ENCODE results near the gene MIEF1. TPM values are rescaled to one million over a fixed set of nuclear protein-coding genes. Genes with fewer than 3 reads are reported as not detected.

MIEF1 gene
- total and polyA plus RNA-seq, 2 of the 8 experiments (the other 6 are each of a cell fraction or from before 2014, with no cell fraction given) = 16.8 to 32.7 TPM

DNA sequence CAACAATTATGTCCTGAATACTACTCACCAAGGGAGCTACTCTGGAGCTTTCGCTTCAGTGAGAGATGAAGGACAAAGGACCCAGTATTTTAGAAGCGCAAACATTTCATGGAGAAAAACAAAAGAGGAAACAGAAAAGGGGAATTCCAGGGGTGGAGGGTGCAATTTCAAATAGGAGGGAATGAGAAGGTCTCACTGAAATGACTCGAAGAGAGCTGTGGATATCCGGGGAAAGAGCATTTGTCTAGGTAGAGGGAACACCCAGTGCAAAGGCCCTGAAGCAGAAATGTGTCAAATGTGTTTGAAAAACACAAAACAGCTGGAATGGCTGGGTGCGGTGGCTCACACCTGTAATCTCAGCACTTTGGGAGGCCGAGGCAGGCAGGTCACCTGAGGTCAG, 28.0 kb downstream of the MIEF1 start:
- Histone ChIP-seq H3K79me2 (ENCODE audit: control insufficient read depth in 1 of 2, insufficient read depth in 2 of 2, low read length in 2 of 2) (peaks cover 0 to 14% of the 10 kb centered on the region in 2 experiments; a peak in 2 of 4 replicates), H3K23ac (ENCODE audit: insufficient read length) (no peak overlapping the region), H3K14ac (ENCODE audit: insufficient read length) (no peak overlapping the region), H3K27ac (ENCODE audit: low read depth, low read length) (no peak overlapping the region), H3K18ac (ENCODE audit: extremely low read depth, low read length) (no peak overlapping the region), H3K9me3 (ENCODE audit: insufficient read depth in 2 of 2, low read depth in 1 of 2, low read length in 1 of 2) (no peaks in the 10 kb centered on the region), H2BK12ac (ENCODE audit: low read depth, low read length) (no peak overlapping the region), H2BK120ac (replicated peaks; ENCODE audit: low read depth, low read length) (no peak overlapping the region), H3K9ac (replicated peaks in 1 of 4; ENCODE audit: extremely low read depth in 1 of 4, low read depth in 3 of 4, low read length in 3 of 4) (no peak overlapping the region), H2BK5ac (ENCODE audit: low read depth, low read length) (no peak overlapping the region), H3K4ac (replicated peaks; ENCODE audit: insufficient read length, low read depth, low read length) (no peak overlapping the region), H3K56ac (replicated peaks; ENCODE audit: insufficient read length, low read depth, low read length) (no peak overlapping the region), H3K23me2 (ENCODE audit: low read depth, low read length) (peaks cover 8% of the 10 kb centered on the region), H3K4me3 (ENCODE audit: extremely low read depth in 1 of 4, insufficient read depth in 2 of 4, low read depth in 3 of 4, low read length in 4 of 4) (no peak overlapping the region), H2AK5ac (ENCODE audit: low read depth, low read length) (no peak overlapping the region), H2BK15ac (ENCODE audit: low read length) (no peak overlapping the region), H3K4me1 (replicated peaks in 1 of 4; ENCODE audit: control insufficient read depth in 3 of 4, insufficient read depth in 4 of 4, low read length in 3 of 4) (peaks cover 8 to 37% (median 18%) of the 10 kb centered on the region in 4 experiments), H3K79me1 (ENCODE audit: low read depth, low read length) (peaks cover 3% of the 10 kb centered on the region; the same call in 1 of the 2 replicates), H2BK20ac (ENCODE audit: low read length) (no peak overlapping the region), H2AFZ (ENCODE audit: low read length) (no peak overlapping the region), H3K4me2 (ENCODE audit: insufficient read depth in 1 of 2, low read depth in 2 of 2, low read length in 2 of 2) (no peak overlapping the region; a peak in 1 of 4 replicates), H3K36me3 (ENCODE audit: control insufficient read depth in 2 of 4, insufficient read depth in 4 of 4, low read length in 3 of 4) (peaks cover 0 to 6% (median 1%) of the 10 kb centered on the region in 4 experiments; a peak in 5 of 8 replicates), H4K5ac (ENCODE audit: insufficient read length, low read depth, low read length) (no peak overlapping the region), H4K91ac (replicated peaks; ENCODE audit: insufficient read length, low read length) (no peak overlapping the region), H4K8ac (ENCODE audit: extremely low read depth, insufficient read depth, low read length) (no peak overlapping the region), H4K20me1 (replicated peaks in 1 of 2; ENCODE audit: control insufficient read depth in 1 of 2, insufficient read depth in 2 of 2, low read length in 2 of 2) (peaks cover 12 to 37% of the 10 kb centered on the region in 2 experiments), H3K27me3 (replicated peaks in 1 of 4; ENCODE audit: control insufficient read depth in 3 of 4, extremely low read depth in 1 of 4, insufficient read depth in 3 of 4, low read length in 3 of 4) (no peaks in the 10 kb centered on the region)
- 90% methylated on average over 6 of the region's 6 CpGs; no CpG with 5 or more reads in 1 of the 2 experiments for WGBS, 2 experiments (ENCODE audit: extremely low coverage in 1 of 2, insufficient coverage in 1 of 2, insufficient read length in 1 of 2, insufficient replicate concordance in 2 of 2, low coverage in 1 of 2, low lambda C conversion rate in 2 of 2, missing lambda C conversion rate in 1 of 2)
- ChIA-PET POLR2A (ENCODE audit: partially characterized antibody) (interaction anchor here (1.5 to 8.9 kb wide), 4 partner anchors 10 to 506 kb away, joined by 3 to 72 read pairs (median 37); partner anchors contain the start of gene ATF4), CTCF (ENCODE audit: partially characterized antibody) (interaction anchor here (0.6 to 21.9 kb wide), 28 partner anchors 8 to 524 kb away, joined by 3 to 361 read pairs (median 4); partner anchors contain the start of gene MIEF1)
- DNase-seq (ENCODE audit: low read depth in 1 of 2, low spot score in 2 of 2) (no peak), FAIRE-seq (no peak)
- TF ChIP-seq KDM4A (IDR thresholded peaks at IDR 0.05; ENCODE audit: low read depth, low read length, severe bottlenecking) = no peak
